Endothelial cell (in vitro differentiated cells): ENCODE data around the gene IDH3G. TPM values are rescaled to one million over a fixed set of nuclear protein-coding genes. Genes with fewer than 3 reads are reported as not detected.

Source experiments
- DNase-seq: peaks from one replicate; pipeline ENCODE4 v3.0.0; 2021; ENCODE audit warnings: low spot score
- H3K27ac Mint-ChIP-seq: one replicate; pipeline ENCODE4 v1.8.0; 2021; ENCODE audit warnings: mixed read lengths, inconsistent platforms; ENCODE audit not compliant: unreplicated experiment
- H3K27me3 Mint-ChIP-seq: one replicate; pipeline ENCODE4 v1.8.0; 2021; ENCODE audit warnings: mild to moderate bottlenecking, moderate library complexity, mixed read lengths, inconsistent platforms; ENCODE audit not compliant: unreplicated experiment
- H3K36me3 Mint-ChIP-seq: one replicate; pipeline ENCODE4 v1.8.0; 2021; ENCODE audit warnings: mild to moderate bottlenecking, low read depth, mixed read lengths, inconsistent platforms; ENCODE audit not compliant: unreplicated experiment
- H3K4me1 Mint-ChIP-seq: one replicate; pipeline ENCODE4 v1.8.0; 2021; ENCODE audit warnings: mild to moderate bottlenecking, mixed read lengths, inconsistent platforms; ENCODE audit not compliant: unreplicated experiment
- H3K4me3 Mint-ChIP-seq: one replicate; pipeline ENCODE4 v1.8.0; 2021; ENCODE audit warnings: mild to moderate bottlenecking, mixed read lengths, inconsistent platforms; ENCODE audit not compliant: unreplicated experiment
- H3K9me3 Mint-ChIP-seq: one replicate; pipeline ENCODE4 v1.8.0; 2021; ENCODE audit warnings: mixed read lengths, inconsistent platforms; ENCODE audit not compliant: unreplicated experiment
- CTCF ChIP-seq: fragments of 200-600 bp; sonication (generic); IDR thresholded peaks from one replicate; pipeline ENCODE4 v1.5.0; 2021; ENCODE audit warnings: antibody characterized with exemption; ENCODE audit not compliant: unreplicated experiment
- total RNA-seq: library from RNA; stranded (reverse); fragmentation: NEBNext Ultra II Directional; extraction: Animal tissue kit (Norgen Biotek cat#: 25700); gene quantifications from one replicate; pipeline ENCODE4 v1.2.1, GENCODE V29; 2021; ENCODE audit not compliant: unreplicated experiment

The IDH3G gene
- total RNA-seq, 1 donor from 2014 or later = 43.3 TPM

GRCh38 chrX:153765138-153766079 is 28.8 kb downstream of the IDH3G start:
- TF ChIP-seq CTCF = no peak
- Mint-ChIP-seq H3K4me3 (no peak overlapping the region), H3K36me3 (no peaks in the 10 kb centered on the region), H3K4me1 (peaks cover 2% of the 10 kb centered on the region), H3K9me3 (no peaks in the 10 kb centered on the region), H3K27ac (no peak overlapping the region), H3K27me3 (peaks cover 2% of the 10 kb centered on the region)
- peak; percentile 45 for DNase-seq

GRCh38 chrX:153764786-153765137 is 29.4 kb downstream of the IDH3G start:
- no peak for TF ChIP-seq CTCF
- Mint-ChIP-seq H3K27me3 (no peaks in the 10 kb centered on the region), H3K4me3 (no peak overlapping the region), H3K9me3 (no peaks in the 10 kb centered on the region), H3K4me1 (peaks cover 2% of the 10 kb centered on the region), H3K27ac (no peak overlapping the region), H3K36me3 (no peaks in the 10 kb centered on the region)
- DNase-seq = no peak

GRCh38 chrX:153763989-153764755 is 30.0 kb downstream of the IDH3G start, which contains the start of gene PLXNB3:
Gene PLXNB3 (plus strand): TSS chrX:153764249. CDS start chrX:153765536, 1,287 bp downstream.
- Mint-ChIP-seq H3K27ac (no peak within 1 kb of the TSS), H3K4me1 (peaks cover 2% of the 10 kb centered on the region), H3K4me3 (no peak within 1 kb of the TSS), H3K9me3 (no peaks in the 10 kb centered on the region), H3K27me3 (no peaks in the 10 kb centered on the region), H3K36me3 (no peaks in the 10 kb centered on the region)
- TF ChIP-seq CTCF = peak; percentile 71
- peak; percentile 74 for DNase-seq

GRCh38 chrX:153763298-153763932 is 30.8 kb downstream of the IDH3G start:
- TF ChIP-seq CTCF = no peak
- H3K27ac Mint-ChIP-seq = no peak overlapping the region
- H3K9me3 Mint-ChIP-seq = no peaks in the 10 kb centered on the region
- H3K36me3 Mint-ChIP-seq = no peaks in the 10 kb centered on the region
- H3K4me3 Mint-ChIP-seq = no peak overlapping the region
- H3K27me3 Mint-ChIP-seq = no peaks in the 10 kb centered on the region
- DNase-seq = no peak
- H3K4me1 Mint-ChIP-seq = peaks cover 2% of the 10 kb centered on the region
